Kidney epithelial cell (primary cell): ENCODE measurements around the gene BCL6B. TPM values are rescaled to one million over a fixed set of nuclear protein-coding genes. Genes with fewer than 3 reads are reported as not detected.

Experiments used
- DNase-seq: peaks from one replicate; pipeline ENCODE4 v3.0.0-alpha.2; 2010; ENCODE audit warnings: low read depth
- H3K27me3 ChIP-seq: 2 replicates; pipeline ENCODE4 v1.6.0; 2011; ENCODE audit warnings: low read length; ENCODE audit not compliant: control insufficient read depth, insufficient read depth
- H3K36me3 ChIP-seq: 2 replicates; pipeline ENCODE4 v1.5.1; 2011; ENCODE audit warnings: low read length; ENCODE audit not compliant: control insufficient read depth, insufficient read depth
- H3K4me3 ChIP-seq: 2 replicates; pipeline ENCODE4 v1.5.1; 2011; ENCODE audit warnings: low read depth, mild to moderate bottlenecking, control low read depth, low read length
- total RNA-seq: library from RNA; depleted of rRNA; stranded (reverse); fragments of >200 nt; gene quantifications from 2 replicates; pipeline ENCODE4 v1.2.3, GENCODE V29; 2015
- TF ChIP-seq, protein P1 (sequence below): IDR thresholded peaks from 2 replicates; pipeline ENCODE4 v1.5.1; 2011; ENCODE audit warnings: mild to moderate bottlenecking, moderate library complexity, low read length, control low read depth, inconsistent platforms; ENCODE audit not compliant: insufficient read depth, poor library complexity, severe bottlenecking

BCL6B gene
- total RNA-seq, 1 donor from 2014 or later = 0.08 TPM

GRCh38 chr17:7019367-7019766, 3.5 kb upstream of the BCL6B start:
- no peak for DNase-seq
- no peaks in the 10 kb centered on the region for H3K36me3 ChIP-seq
- no peak overlapping the region for H3K4me3 ChIP-seq
- TF ChIP-seq, protein P1, sequence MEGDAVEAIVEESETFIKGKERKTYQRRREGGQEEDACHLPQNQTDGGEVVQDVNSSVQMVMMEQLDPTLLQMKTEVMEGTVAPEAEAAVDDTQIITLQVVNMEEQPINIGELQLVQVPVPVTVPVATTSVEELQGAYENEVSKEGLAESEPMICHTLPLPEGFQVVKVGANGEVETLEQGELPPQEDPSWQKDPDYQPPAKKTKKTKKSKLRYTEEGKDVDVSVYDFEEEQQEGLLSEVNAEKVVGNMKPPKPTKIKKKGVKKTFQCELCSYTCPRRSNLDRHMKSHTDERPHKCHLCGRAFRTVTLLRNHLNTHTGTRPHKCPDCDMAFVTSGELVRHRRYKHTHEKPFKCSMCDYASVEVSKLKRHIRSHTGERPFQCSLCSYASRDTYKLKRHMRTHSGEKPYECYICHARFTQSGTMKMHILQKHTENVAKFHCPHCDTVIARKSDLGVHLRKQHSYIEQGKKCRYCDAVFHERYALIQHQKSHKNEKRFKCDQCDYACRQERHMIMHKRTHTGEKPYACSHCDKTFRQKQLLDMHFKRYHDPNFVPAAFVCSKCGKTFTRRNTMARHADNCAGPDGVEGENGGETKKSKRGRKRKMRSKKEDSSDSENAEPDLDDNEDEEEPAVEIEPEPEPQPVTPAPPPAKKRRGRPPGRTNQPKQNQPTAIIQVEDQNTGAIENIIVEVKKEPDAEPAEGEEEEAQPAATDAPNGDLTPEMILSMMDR = no peak
- peaks cover 17% of the 10 kb centered on the region for H3K27me3 ChIP-seq

GRCh38 chr17:7019839-7020519, 2.9 kb upstream of the BCL6B start:
- no peaks in the 10 kb centered on the region for H3K36me3 ChIP-seq
- H3K4me3 ChIP-seq = peak overlapping the region; percentile 17
- TF ChIP-seq, protein P1 = no peak
- DNase-seq = no peak
- peaks cover 17% of the 10 kb centered on the region for H3K27me3 ChIP-seq

- peaks cover 17% of the 10 kb centered on the region for H3K27me3 ChIP-seq
- H3K4me3 ChIP-seq = no peak overlapping the region
- H3K36me3 ChIP-seq = no peaks in the 10 kb centered on the region
- TF ChIP-seq, protein P1 = no peak
- DNase-seq = no peak
Measured at GRCh38 chr17:7020894-7021664, 1.8 kb upstream of the BCL6B start.

DNA sequence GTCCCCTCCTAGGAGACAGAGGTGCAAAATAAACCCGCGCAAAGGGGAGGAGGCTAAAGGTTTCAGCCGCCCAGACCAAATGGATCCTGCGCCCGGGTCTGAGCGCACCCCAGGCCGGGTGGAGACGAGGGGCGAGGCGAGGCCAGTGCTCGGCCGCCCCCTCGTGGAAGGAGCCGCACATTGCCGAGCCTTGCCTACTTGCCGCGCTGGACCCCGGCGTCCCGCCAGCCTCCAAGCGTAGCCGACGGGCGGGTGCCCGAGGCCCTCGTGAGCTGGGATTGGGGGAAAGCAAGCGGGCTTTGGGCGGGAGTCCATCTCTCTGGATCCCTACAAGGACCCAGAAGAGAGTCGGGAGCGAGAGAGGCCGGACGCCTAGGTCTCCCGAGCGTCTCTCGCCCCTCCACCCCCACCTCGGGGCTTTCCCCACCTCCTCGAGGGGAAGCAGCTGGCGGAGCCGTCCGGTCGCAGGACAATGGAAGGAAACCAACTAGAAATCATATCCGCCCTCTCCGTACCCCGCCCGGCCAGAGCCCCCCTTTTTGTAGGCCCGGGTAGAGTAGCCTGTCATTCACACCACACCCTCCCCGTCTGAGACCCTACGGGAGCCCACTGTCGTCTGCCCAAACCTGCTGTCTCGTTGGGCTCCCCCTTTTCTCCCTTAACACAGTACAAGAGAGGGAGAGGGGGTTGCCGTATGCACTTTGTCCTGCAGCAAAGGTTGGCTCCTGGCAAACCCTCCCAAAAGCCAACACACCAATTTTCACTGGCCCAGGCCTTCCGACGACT, 664 bp upstream of the BCL6B start:
- TF ChIP-seq, protein P1 = peak; percentile 89
- Histone ChIP-seq H3K4me3 (no peak overlapping the region), H3K36me3 (no peaks in the 10 kb centered on the region), H3K27me3 (peaks cover 17% of the 10 kb centered on the region)
- DNase-seq = no peak

- H3K27me3 ChIP-seq = peaks cover 17% of the 10 kb centered on the region
- TF ChIP-seq, protein P1 = no peak
- H3K4me3 ChIP-seq = no peak overlapping the region
- no peaks in the 10 kb centered on the region for H3K36me3 ChIP-seq
- peak; percentile 51 for DNase-seq
Measured at GRCh38 chr17:7023576-7024401, 939 bp downstream of the BCL6B start.
